ENCODE data around the gene ZNF75A.

DNA sequence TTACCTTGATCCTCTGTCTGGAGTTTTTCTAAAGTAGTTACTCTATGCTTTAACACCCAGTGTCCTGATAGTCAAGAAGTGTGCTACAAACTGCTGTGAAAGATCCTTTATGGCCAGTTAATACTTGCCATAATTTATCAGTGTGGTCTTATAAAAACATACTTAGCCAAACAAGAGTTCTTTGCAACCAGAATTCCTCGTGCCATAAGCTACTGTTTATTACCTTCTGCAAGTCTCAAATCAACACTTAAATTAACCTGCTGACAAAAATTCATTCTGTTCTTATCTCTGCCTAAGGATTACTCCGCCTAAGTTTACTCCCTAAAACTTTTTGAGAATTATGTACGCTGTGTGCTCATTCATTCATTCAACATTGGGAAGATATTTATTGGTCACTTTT is 22.8 kb downstream of the ZNF75A start:
- TF ChIP-seq, protein P1, sequence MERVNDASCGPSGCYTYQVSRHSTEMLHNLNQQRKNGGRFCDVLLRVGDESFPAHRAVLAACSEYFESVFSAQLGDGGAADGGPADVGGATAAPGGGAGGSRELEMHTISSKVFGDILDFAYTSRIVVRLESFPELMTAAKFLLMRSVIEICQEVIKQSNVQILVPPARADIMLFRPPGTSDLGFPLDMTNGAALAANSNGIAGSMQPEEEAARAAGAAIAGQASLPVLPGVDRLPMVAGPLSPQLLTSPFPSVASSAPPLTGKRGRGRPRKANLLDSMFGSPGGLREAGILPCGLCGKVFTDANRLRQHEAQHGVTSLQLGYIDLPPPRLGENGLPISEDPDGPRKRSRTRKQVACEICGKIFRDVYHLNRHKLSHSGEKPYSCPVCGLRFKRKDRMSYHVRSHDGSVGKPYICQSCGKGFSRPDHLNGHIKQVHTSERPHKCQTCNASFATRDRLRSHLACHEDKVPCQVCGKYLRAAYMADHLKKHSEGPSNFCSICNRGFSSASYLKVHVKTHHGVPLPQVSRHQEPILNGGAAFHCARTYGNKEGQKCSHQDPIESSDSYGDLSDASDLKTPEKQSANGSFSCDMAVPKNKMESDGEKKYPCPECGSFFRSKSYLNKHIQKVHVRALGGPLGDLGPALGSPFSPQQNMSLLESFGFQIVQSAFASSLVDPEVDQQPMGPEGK (CRISPR knock-in tag; IDR thresholded peaks at IDR 0.05; ENCODE audit: borderline replicate concordance), result no peak
- TF ChIP-seq ZNF70 (CRISPR knock-in tag; IDR thresholded peaks at IDR 0.05) (no peak), SNAI2 (CRISPR knock-in tag; IDR thresholded peaks at IDR 0.05) (no peak), RARB (CRISPR knock-in tag; IDR thresholded peaks at IDR 0.05) (no peak), ARNTL (CRISPR knock-in tag; IDR thresholded peaks at IDR 0.05; ENCODE audit: borderline replicate concordance, low read depth) (no peak), TCF4 (CRISPR knock-in tag; IDR thresholded peaks at IDR 0.05; ENCODE audit: borderline replicate concordance) (no peak), PPARA (CRISPR knock-in tag; IDR thresholded peaks at IDR 0.05; ENCODE audit: borderline replicate concordance) (no peak)
- TF ChIP-seq, protein P2, sequence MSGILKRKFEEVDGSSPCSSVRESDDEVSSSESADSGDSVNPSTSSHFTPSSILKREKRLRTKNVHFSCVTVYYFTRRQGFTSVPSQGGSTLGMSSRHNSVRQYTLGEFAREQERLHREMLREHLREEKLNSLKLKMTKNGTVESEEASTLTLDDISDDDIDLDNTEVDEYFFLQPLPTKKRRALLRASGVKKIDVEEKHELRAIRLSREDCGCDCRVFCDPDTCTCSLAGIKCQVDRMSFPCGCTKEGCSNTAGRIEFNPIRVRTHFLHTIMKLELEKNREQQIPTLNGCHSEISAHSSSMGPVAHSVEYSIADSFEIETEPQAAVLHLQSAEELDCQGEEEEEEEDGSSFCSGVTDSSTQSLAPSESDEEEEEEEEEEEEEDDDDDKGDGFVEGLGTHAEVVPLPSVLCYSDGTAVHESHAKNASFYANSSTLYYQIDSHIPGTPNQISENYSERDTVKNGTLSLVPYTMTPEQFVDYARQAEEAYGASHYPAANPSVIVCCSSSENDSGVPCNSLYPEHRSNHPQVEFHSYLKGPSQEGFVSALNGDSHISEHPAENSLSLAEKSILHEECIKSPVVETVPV (CRISPR knock-in tag; IDR thresholded peaks at IDR 0.05), result no peak
